GM12875 (cell line): Measurements from ENCODE around the gene KLHL30.
"Not testable (repeated sequence)": the region's sequence is repeated elsewhere in the genome, so short reads cannot be mapped to it uniquely, and the experiment has no call there.

ENCODE experiments used
- H3K4me3 ChIP-seq: one replicate; pipeline ENCODE4 v1.5.1; 2011; ENCODE audit warnings: low read depth, low read length, control low read depth
- CTCF ChIP-seq: IDR thresholded peaks from 2 replicates; pipeline ENCODE4 v1.5.1; 2011; ENCODE audit warnings: low read depth, mild to moderate bottlenecking, control low read depth, inconsistent platforms, low read length, moderate library complexity, borderline replicate concordance; ENCODE audit not compliant: insufficient read depth

KLHL30 gene

GRCh38 chr2:238170386-238171071 is 32.1 kb downstream of the KLHL30 start:
- TF ChIP-seq CTCF: no peak
- H3K4me3 ChIP-seq: no peak overlapping the region

- not testable (repeated sequence) for H3K4me3 ChIP-seq
These were observed 32.6 kb downstream of the KLHL30 start for GRCh38 chr2:238171072-238171431.

- no peak overlapping the region for H3K4me3 ChIP-seq
- TF ChIP-seq CTCF: no peak
These were observed 33.2 kb downstream of the KLHL30 start for GRCh38 chr2:238171575-238172187.

- H3K4me3 ChIP-seq: no peak overlapping the region
- no peak for TF ChIP-seq CTCF
These were observed 34.0 kb downstream of the KLHL30 start for GRCh38 chr2:238172439-238172838.

GRCh38 chr2:238173692-238174091 is 35.2 kb downstream of the KLHL30 start:
- H3K4me3 ChIP-seq: no peak overlapping the region

GRCh38 chr2:238174291-238174690 is 35.8 kb downstream of the KLHL30 start:
- no peak overlapping the region for H3K4me3 ChIP-seq
- no peak for TF ChIP-seq CTCF

More at GRCh38 chr2:238173692-238174091, 35.2 kb downstream of the KLHL30 start:
- no peak for TF ChIP-seq CTCF

- no peak for TF ChIP-seq CTCF
- H3K4me3 ChIP-seq: no peak overlapping the region
These were observed 36.2 kb downstream of the KLHL30 start for GRCh38 chr2:238174701-238175100.

- H3K4me3 ChIP-seq: no peak overlapping the region
- TF ChIP-seq CTCF: no peak
These were observed 38.1 kb downstream of the KLHL30 start for GRCh38 chr2:238176613-238177012.
